Astrocyte of the spinal cord (primary cell): ENCODE data around the gene JMJD6.
A peak's percentile ranks its signal among the peaks of the same experiment; 100 is the strongest.

Experiments used
- DNase-seq: peaks from one replicate; pipeline ENCODE4 v3.0.0; 2011; ENCODE audit warnings: low read depth, low spot score
- H3K4me3 ChIP-seq: 2 replicates; pipeline ENCODE4 v1.5.1; 2011; ENCODE audit warnings: low read depth, mild to moderate bottlenecking, low read length, moderate library complexity
- CTCF ChIP-seq: IDR thresholded peaks from 2 replicates; pipeline ENCODE4 v1.5.1; 2012; ENCODE audit warnings: low read depth, mild to moderate bottlenecking, low read length, inconsistent platforms
- in situ Hi-C: cut with HindIII; loops from 2 replicates; pipeline ENCODE4 v1.10.0; 2017; ENCODE audit warnings: low sequenced_read_pairs

JMJD6 gene

GRCh38 chr17:76726231-76726775, at the start of gene JMJD6:
TSS of gene JMJD6 (minus strand) at chr17:76726606. CDS start at chr17:76726475, 131 bp downstream.
- in situ Hi-C loops: no loop called here
- peak; percentile 98 for DNase-seq
- no peak for TF ChIP-seq CTCF
- peak within 1 kb of the TSS; percentile 84 for H3K4me3 ChIP-seq

- no peak overlapping the region for H3K4me3 ChIP-seq
- in situ Hi-C loops: no loop called here
- no peak for DNase-seq
- TF ChIP-seq CTCF: no peak
Observed at GRCh38 chr17:76775021-76775600, 48.7 kb upstream of the JMJD6 start.

GRCh38 chr17:76772842-76773525, 46.6 kb upstream of the JMJD6 start:
- in situ Hi-C loops: no loop called here
- peak; percentile 72 for DNase-seq
- no peak overlapping the region for H3K4me3 ChIP-seq
- TF ChIP-seq CTCF: no peak

- no peak overlapping the region for H3K4me3 ChIP-seq
- TF ChIP-seq CTCF: no peak
- no peak for DNase-seq
- in situ Hi-C loops: no loop called here
Observed at GRCh38 chr17:76758570-76758969, 32.2 kb upstream of the JMJD6 start.

GRCh38 chr17:76757256-76757655, 30.9 kb upstream of the JMJD6 start:
- in situ Hi-C loops: no loop called here
- H3K4me3 ChIP-seq: no peak overlapping the region
- no peak for DNase-seq
- TF ChIP-seq CTCF: no peak

GRCh38 chr17:76755285-76755684, 28.9 kb upstream of the JMJD6 start:
- DNase-seq: no peak
- in situ Hi-C loops: no loop called here
- no peak for TF ChIP-seq CTCF

More at GRCh38 chr17:76755285-76755684, 28.9 kb upstream of the JMJD6 start:
- no peak overlapping the region for H3K4me3 ChIP-seq
